Measurements from ENCODE around the gene MIS18A. TPM values are rescaled to one million over a fixed set of nuclear protein-coding genes. Genes with fewer than 3 reads are reported as not detected.

Gene MIS18A
- total RNA-seq, 4 donors from 2014 or later, result 3.5 to 5.3 (median 4.1) TPM

GRCh38 chr21:32299695-32300094 lies 20.8 kb upstream of the MIS18A start:
- ATAC-seq (ENCODE audit: low FRiP score), result no peak
- DNase-seq (ENCODE audit: low spot score), result no peak

GRCh38 chr21:32298658-32299081 lies 19.8 kb upstream of the MIS18A start, which contains the start of gene MRAP:
Gene MRAP, plus strand, starts transcription at chr21:32298855. Its CDS starts 117 bp downstream, at chr21:32298972.
- TF ChIP-seq, protein P1, sequence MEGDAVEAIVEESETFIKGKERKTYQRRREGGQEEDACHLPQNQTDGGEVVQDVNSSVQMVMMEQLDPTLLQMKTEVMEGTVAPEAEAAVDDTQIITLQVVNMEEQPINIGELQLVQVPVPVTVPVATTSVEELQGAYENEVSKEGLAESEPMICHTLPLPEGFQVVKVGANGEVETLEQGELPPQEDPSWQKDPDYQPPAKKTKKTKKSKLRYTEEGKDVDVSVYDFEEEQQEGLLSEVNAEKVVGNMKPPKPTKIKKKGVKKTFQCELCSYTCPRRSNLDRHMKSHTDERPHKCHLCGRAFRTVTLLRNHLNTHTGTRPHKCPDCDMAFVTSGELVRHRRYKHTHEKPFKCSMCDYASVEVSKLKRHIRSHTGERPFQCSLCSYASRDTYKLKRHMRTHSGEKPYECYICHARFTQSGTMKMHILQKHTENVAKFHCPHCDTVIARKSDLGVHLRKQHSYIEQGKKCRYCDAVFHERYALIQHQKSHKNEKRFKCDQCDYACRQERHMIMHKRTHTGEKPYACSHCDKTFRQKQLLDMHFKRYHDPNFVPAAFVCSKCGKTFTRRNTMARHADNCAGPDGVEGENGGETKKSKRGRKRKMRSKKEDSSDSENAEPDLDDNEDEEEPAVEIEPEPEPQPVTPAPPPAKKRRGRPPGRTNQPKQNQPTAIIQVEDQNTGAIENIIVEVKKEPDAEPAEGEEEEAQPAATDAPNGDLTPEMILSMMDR (IDR thresholded peaks at IDR 0.05), result no peak
- ATAC-seq (ENCODE audit: low FRiP score), result peak; percentile 32
- DNase-seq (ENCODE audit: low spot score), result no peak

More at GRCh38 chr21:32299695-32300094, 20.8 kb upstream of the MIS18A start:
- TF ChIP-seq, protein P1 (IDR thresholded peaks at IDR 0.05), result no peak

- no peak for DNase-seq (ENCODE audit: low spot score)
- TF ChIP-seq, protein P1 (IDR thresholded peaks at IDR 0.05), result no peak
- peak; percentile 74 for ATAC-seq (ENCODE audit: low FRiP score)
These were observed 19.3 kb upstream of the MIS18A start for GRCh38 chr21:32298148-32298559.

GRCh38 chr21:32297449-32297848 lies 18.6 kb upstream of the MIS18A start:
- no peak for ATAC-seq (ENCODE audit: low FRiP score)
- no peak for DNase-seq (ENCODE audit: low spot score)
- TF ChIP-seq, protein P1 (IDR thresholded peaks at IDR 0.05), result no peak

- TF ChIP-seq, protein P1 (IDR thresholded peaks at IDR 0.05), result no peak
- no peak for ATAC-seq (ENCODE audit: low FRiP score)
- no peak for DNase-seq (ENCODE audit: low spot score)
These were observed 6.6 kb upstream of the MIS18A start for GRCh38 chr21:32285476-32285875.

GRCh38 chr21:32282992-32283391 lies 4.1 kb upstream of the MIS18A start:
- TF ChIP-seq, protein P1 (IDR thresholded peaks at IDR 0.05), result no peak
- ATAC-seq (ENCODE audit: low FRiP score) (no peak), DNase-seq (ENCODE audit: low spot score) (no peak)

DNA sequence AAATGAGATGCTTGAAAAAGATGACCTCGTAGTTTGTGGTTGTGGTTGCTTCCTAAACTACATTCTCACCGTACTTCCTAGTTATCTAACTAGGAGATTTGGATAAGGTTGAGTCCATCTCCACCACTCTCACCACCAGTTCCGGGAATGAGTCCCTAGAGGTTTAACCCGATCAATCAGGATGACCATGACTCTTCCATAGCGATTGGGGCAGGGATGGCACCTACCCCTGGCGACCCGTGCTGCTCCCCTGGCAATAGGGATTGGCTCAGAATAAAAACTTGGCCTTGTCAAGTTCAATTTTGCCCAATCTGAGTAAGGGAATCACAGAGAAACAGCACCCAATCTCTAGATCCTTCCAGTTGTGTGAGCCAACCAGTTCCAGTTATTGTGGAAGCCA lies 2.7 kb upstream of the MIS18A start:
- no peak for ATAC-seq (ENCODE audit: low FRiP score)

More for the DNA sequence above, 2.7 kb upstream of the MIS18A start:
- TF ChIP-seq, protein P1 (IDR thresholded peaks at IDR 0.05), result no peak
- no peak for DNase-seq (ENCODE audit: low spot score)

Data from omental fat pad (tissue), 4 donors.